H1 (cell line): ENCODE measurements around the gene DOCK9. TPM values are rescaled to one million over a fixed set of nuclear protein-coding genes. Genes with fewer than 3 reads are reported as not detected.

Source experiments
- CTCF ChIA-PET: fragments of 300-600 bp; sonication (Branson Sonifier 250); formaldehyde crosslinking; loops from one replicate; lab custom pipeline; 2021; ENCODE audit not compliant: partially characterized antibody; lab: Charles Lee
- POLR2A ChIA-PET: fragments of 300-600 bp; sonication (Branson Sonifier 250); formaldehyde crosslinking; loops from one replicate; lab custom pipeline; 2021; ENCODE audit warnings: inconsistent platforms; ENCODE audit not compliant: partially characterized antibody; lab: Charles Lee
- DNase-seq, 2 experiments: peaks; one replicate each; pipeline versions ENCODE4 v3.0.0 to v3.0.0-alpha.2; 2010 to 2022; ENCODE audit warnings: low spot score in 2 of 2, low read depth in 1 of 2, mixed read lengths in 1 of 2
- FAIRE-seq: peaks from 2 replicates; lab custom pipeline; 2011; peaks lifted over from hg19 to GRCh38; lab: Jason Lieb, UNC
- H2AFZ ChIP-seq: 2 replicates; pipeline ENCODE4 v1.8.1; 2012; ENCODE audit warnings: low read length, inconsistent platforms
- H2AK5ac ChIP-seq: 2 replicates; pipeline ENCODE4 v1.6.1; 2013; ENCODE audit warnings: low read depth, low read length
- H2BK120ac ChIP-seq: replicated peaks from 2 replicates; pipeline ENCODE3; 2013; ENCODE audit warnings: low read depth, low read length, inconsistent platforms
- H2BK12ac ChIP-seq: 2 replicates; pipeline ENCODE4 v1.6.1; 2013; ENCODE audit warnings: low read depth, low read length
- H2BK15ac ChIP-seq: 2 replicates; pipeline ENCODE4 v1.6.1; 2013; ENCODE audit warnings: low read length
- H2BK20ac ChIP-seq: 2 replicates; pipeline ENCODE4 v1.6.1; 2013; ENCODE audit warnings: low read length
- H2BK5ac ChIP-seq: 2 replicates; pipeline ENCODE4 v1.6.1; 2013; ENCODE audit warnings: low read depth, low read length
- H3K14ac ChIP-seq: 2 replicates; pipeline ENCODE4 v1.6.1; 2013; ENCODE audit warnings: inconsistent platforms; ENCODE audit not compliant: insufficient read length
- H3K18ac ChIP-seq: 2 replicates; pipeline ENCODE4 v1.6.1; 2013; ENCODE audit warnings: low read length; ENCODE audit errors: extremely low read depth
- H3K23ac ChIP-seq: 2 replicates; pipeline ENCODE4 v1.6.1; 2013; ENCODE audit warnings: inconsistent platforms; ENCODE audit not compliant: insufficient read length
- H3K23me2 ChIP-seq: 2 replicates; pipeline ENCODE4 v1.6.1; 2013; ENCODE audit warnings: low read depth, low read length
- H3K27ac ChIP-seq: 2 replicates; pipeline ENCODE4 v1.6.1; 2011; ENCODE audit warnings: low read depth, low read length, inconsistent platforms
- H3K27me3 ChIP-seq, 4 experiments: replicated peaks in 1 of 4; 1 replicate in 1 of 4; 2 replicates in 3 of 4; pipeline versions ENCODE4 v1.6.1 to v1.8.1; 2011 to 2013; ENCODE audit warnings: low read length in 3 of 4, mild to moderate bottlenecking in 3 of 4, inconsistent platforms in 2 of 4, mixed read lengths in 2 of 4, moderate library complexity in 1 of 4; ENCODE audit not compliant: control insufficient read depth in 3 of 4, insufficient read depth in 3 of 4; ENCODE audit errors: extremely low read depth in 1 of 4
- H3K36me3 ChIP-seq, 4 experiments: 2 replicates each; pipeline versions ENCODE4 v1.6.1 to v1.8.1; 2011 to 2013; ENCODE audit warnings: mild to moderate bottlenecking in 4 of 4, low read length in 3 of 4, moderate library complexity in 2 of 4, control low read depth in 1 of 4, inconsistent platforms in 1 of 4; ENCODE audit not compliant: insufficient read depth in 4 of 4, control insufficient read depth in 2 of 4
- H3K4ac ChIP-seq: replicated peaks from 2 replicates; pipeline ENCODE3; 2013; ENCODE audit warnings: low read length, low read depth, mixed read lengths, inconsistent platforms; ENCODE audit not compliant: insufficient read length
- H3K4me1 ChIP-seq, 4 experiments: replicated peaks in 1 of 4; 1 replicate in 1 of 4; 2 replicates in 3 of 4; pipeline versions ENCODE4 v1.6.1 to v1.8.1; 2011 to 2013; ENCODE audit warnings: low read length in 3 of 4, inconsistent platforms in 2 of 4, mixed read lengths in 1 of 4; ENCODE audit not compliant: insufficient read depth in 4 of 4, control insufficient read depth in 3 of 4
- H3K4me2 ChIP-seq, 2 experiments: 2 replicates each; pipeline versions ENCODE4 v1.6.1 to v1.8.1; 2011 to 2013; ENCODE audit warnings: low read depth in 2 of 2, low read length in 2 of 2, control low read depth in 1 of 2, inconsistent platforms in 1 of 2, mild to moderate bottlenecking in 1 of 2; ENCODE audit not compliant: insufficient read depth in 1 of 2
- H3K4me3 ChIP-seq, 4 experiments: fragments of 200-600, 300-600 bp in 1 of 4; sonication (generic), shearing (Covaris generic), sonication (Bioruptor Twin) in 1 of 4; 2 replicates each; pipeline versions ENCODE4 v1.5.1 to v1.8.1; 2011 to 2016; ENCODE audit warnings: low read length in 4 of 4, low read depth in 3 of 4, control low read depth in 2 of 4, inconsistent platforms in 2 of 4, mild to moderate bottlenecking in 2 of 4, mixed read lengths in 1 of 4, moderate library complexity in 1 of 4; ENCODE audit not compliant: insufficient read depth in 2 of 4; ENCODE audit errors: extremely low read depth in 1 of 4
- H3K56ac ChIP-seq: replicated peaks from 2 replicates; pipeline ENCODE3; 2013; ENCODE audit warnings: low read depth, mild to moderate bottlenecking, mixed read lengths, low read length, inconsistent platforms; ENCODE audit not compliant: insufficient read length
- H3K79me1 ChIP-seq: 2 replicates; pipeline ENCODE4 v1.6.1; 2013; ENCODE audit warnings: low read depth, low read length, control low read depth
- H3K79me2 ChIP-seq, 2 experiments: 2 replicates each; pipeline versions ENCODE4 v1.6.1 to v1.8.1; 2012 to 2013; ENCODE audit warnings: low read length in 2 of 2, mild to moderate bottlenecking in 2 of 2, inconsistent platforms in 1 of 2; ENCODE audit not compliant: insufficient read depth in 2 of 2, control insufficient read depth in 1 of 2
- H3K9ac ChIP-seq, 4 experiments: replicated peaks in 1 of 4; 1 replicate in 1 of 4; 2 replicates in 3 of 4; pipeline versions ENCODE4 v1.6.1 to v1.8.1; 2011 to 2013; ENCODE audit warnings: low read depth in 3 of 4, low read length in 3 of 4, control low read depth in 2 of 4, mild to moderate bottlenecking in 2 of 4, moderate library complexity in 2 of 4, inconsistent platforms in 1 of 4; ENCODE audit errors: extremely low read depth in 1 of 4
- H3K9me3 ChIP-seq, 2 experiments: 2 replicates each; pipeline versions ENCODE4 v1.6.1 to v1.8.1; 2012 to 2013; ENCODE audit warnings: mild to moderate bottlenecking in 2 of 2, moderate library complexity in 2 of 2, control low read depth in 1 of 2, inconsistent platforms in 1 of 2, low read depth in 1 of 2, low read length in 1 of 2, mixed read lengths in 1 of 2; ENCODE audit not compliant: insufficient read depth in 2 of 2
- H4K20me1 ChIP-seq, 2 experiments: replicated peaks in 1 of 2; 2 replicates each; pipeline versions ENCODE3 to v1.8.1; 2011 to 2013; ENCODE audit warnings: inconsistent platforms in 2 of 2, low read length in 2 of 2, mild to moderate bottlenecking in 1 of 2; ENCODE audit not compliant: insufficient read depth in 2 of 2, control insufficient read depth in 1 of 2
- H4K5ac ChIP-seq: 2 replicates; pipeline ENCODE4 v1.6.1; 2013; ENCODE audit warnings: low read length, low read depth, mixed read lengths, inconsistent platforms; ENCODE audit not compliant: insufficient read length
- H4K8ac ChIP-seq: 2 replicates; pipeline ENCODE4 v1.8.0; 2013; ENCODE audit warnings: mild to moderate bottlenecking, moderate library complexity, low read length, inconsistent platforms; ENCODE audit not compliant: insufficient read depth; ENCODE audit errors: extremely low read depth
- H4K91ac ChIP-seq: replicated peaks from 2 replicates; pipeline ENCODE3; 2013; ENCODE audit warnings: low read length, mixed read lengths, inconsistent platforms; ENCODE audit not compliant: insufficient read length
- ATF2 ChIP-seq: IDR thresholded peaks from 2 replicates; pipeline ENCODE4 v1.6.1; 2012; ENCODE audit warnings: low read length, inconsistent platforms
- BRCA1 ChIP-seq: IDR thresholded peaks from 2 replicates; pipeline ENCODE4 v1.6.1; 2012; ENCODE audit warnings: low read depth, low read length, improper control_type of control experiment
- CTCF ChIP-seq, 3 experiments: IDR thresholded peaks; 1 replicate in 2 of 3; 2 replicates in 1 of 3; pipeline versions ENCODE4 v1.5.1 to v1.6.1; 2011; ENCODE audit warnings: low read length in 3 of 3, mild to moderate bottlenecking in 3 of 3, inconsistent platforms in 2 of 3, low read depth in 1 of 3, moderate library complexity in 1 of 3; ENCODE audit not compliant: insufficient read depth in 1 of 3; ENCODE audit errors: control extremely low read depth in 1 of 3
- EGR1 ChIP-seq: IDR thresholded peaks from 2 replicates; pipeline ENCODE4 v1.6.1; 2011; ENCODE audit warnings: low read depth, low read length, borderline replicate concordance
- KDM1A ChIP-seq: fragments of 200-600, 300-600 bp; sonication (generic); IDR thresholded peaks from 2 replicates; pipeline ENCODE4 v1.7.1; 2016; ENCODE audit warnings: mild to moderate bottlenecking, low read length, borderline replicate concordance
- SIX5 ChIP-seq: IDR thresholded peaks from 2 replicates; pipeline ENCODE4 v1.6.1; 2011; ENCODE audit warnings: mild to moderate bottlenecking, low read depth, low read length
- SUZ12 ChIP-seq: fragments of 200-600 bp; sonication (generic); IDR thresholded peaks from 2 replicates; pipeline ENCODE4 v1.6.1; 2012; ENCODE audit warnings: mild to moderate bottlenecking, inconsistent platforms, low read length, moderate library complexity, mixed read lengths
- WGBS, 2 experiments: shearing (Covaris generic) in 1 of 2; methylation state at CpG; one replicate each; pipeline versions ENCODE4 v1.1.6 to v1.1.7; 2013 to 2015; ENCODE audit warnings: low lambda C conversion rate in 2 of 2, mixed read lengths in 2 of 2, inconsistent platforms in 1 of 2, low coverage in 1 of 2, missing lambda C conversion rate in 1 of 2; ENCODE audit not compliant: insufficient replicate concordance in 2 of 2, insufficient coverage in 1 of 2, insufficient read length in 1 of 2; ENCODE audit errors: extremely low coverage in 1 of 2, missing lambda C conversion rate in 1 of 2; 5-methylcytosine and 5-hydroxymethylcytosine counted together
- polyA plus RNA-seq, 7 experiments: library from polyadenylated mRNA; depleted of rRNA in 3 of 7; stranded (reverse) in 5 of 7; unstranded in 2 of 7; fragments of >200 nt in 5 of 7; fragments of 200-250 nt in 2 of 7; gene quantifications; 1 replicate in 5 of 7; 2 replicates in 1 of 7; 4 replicates in 1 of 7; pipeline versions ENCODE4 v1.2.1 to v1.2.3, GENCODE V29; 2011 to 2013; ENCODE audit warnings: missing spikeins in 2 of 7, mixed read lengths in 2 of 7
- total RNA-seq: library from RNA; stranded (reverse); fragmentation: NEBNext Ultra II Directional; extraction: Animal tissue kit (Norgen Biotek cat#: 25700); gene quantifications from 2 replicates; pipeline ENCODE4 v1.2.1, GENCODE V29; 2021

DOCK9 gene
- total and polyA plus RNA-seq, 2 of the 8 experiments (the other 6 are each of a cell fraction or from before 2014, with no cell fraction given) = 21.6 to 31.5 TPM

GRCh38 chr13:98960606-98961502 is 17.0 kb downstream of the DOCK9 start:
- H2BK12ac ChIP-seq = no peak overlapping the region
- ChIA-PET POLR2A (interaction anchor here (0.8 kb wide), 1 partner anchor 10 kb away, joined by 3 read pairs; no protein-coding TSS in a partner anchor), CTCF (interaction anchor here (1.1 to 2.1 kb wide), 5 partner anchors 9 to 120 kb away, joined by 3 to 6 read pairs (median 4); no protein-coding TSS in a partner anchor)
- peaks cover 0 to 2% (median 0%) of the 10 kb centered on the region in 4 experiments; a peak in 2 of 7 replicates for H3K4me1 ChIP-seq
- FAIRE-seq (no peak), DNase-seq (no peak)
- no peak overlapping the region for H2BK15ac ChIP-seq
- no peak overlapping the region for H3K23ac ChIP-seq
- no peak overlapping the region for H3K14ac ChIP-seq
- H3K79me1 ChIP-seq = no peaks in the 10 kb centered on the region
- H4K8ac ChIP-seq = no peak overlapping the region
- H3K18ac ChIP-seq = no peak overlapping the region
- H3K23me2 ChIP-seq = no peaks in the 10 kb centered on the region
- H2BK20ac ChIP-seq = no peak overlapping the region
- no peak overlapping the region for H3K4me2 ChIP-seq
- H3K9me3 ChIP-seq = no peaks in the 10 kb centered on the region
- H4K91ac ChIP-seq = no peak overlapping the region
- H2BK120ac ChIP-seq = no peak overlapping the region
- H4K5ac ChIP-seq = no peak overlapping the region
- no peaks in the 10 kb centered on the region for H3K79me2 ChIP-seq
- H3K9ac ChIP-seq = no peak overlapping the region
- H4K20me1 ChIP-seq = no peaks in the 10 kb centered on the region
- no peak overlapping the region for H2BK5ac ChIP-seq
- peaks cover 0 to 2% (median 0%) of the 10 kb centered on the region in 4 experiments; a peak in 1 of 7 replicates for H3K27me3 ChIP-seq
- H3K4ac ChIP-seq = no peak overlapping the region
- no peaks in the 10 kb centered on the region for H3K36me3 ChIP-seq
- H2AK5ac ChIP-seq = no peak overlapping the region
- no peak overlapping the region for H3K27ac ChIP-seq
- WGBS, 2 experiments = 96% methylated on average over 11 of the region's 11 CpGs; no CpG with 5 or more reads in 1 of the 2 experiments
- no peak overlapping the region for H2AFZ ChIP-seq
- no peak overlapping the region for H3K4me3 ChIP-seq
- H3K56ac ChIP-seq = no peak overlapping the region
- no peak for TF ChIP-seq SIX5
- TF ChIP-seq ATF2 = no peak
- TF ChIP-seq EGR1 = no peak
- TF ChIP-seq KDM1A = no peak
- no peak for TF ChIP-seq CTCF (IDR thresholded peaks at IDR 0.05; ENCODE audit: control extremely low read depth in 1 of 3, insufficient read depth in 1 of 3, low read depth in 1 of 3, low read length in 3 of 3)
- TF ChIP-seq SUZ12 = no peak
- TF ChIP-seq BRCA1 = no peak
